Neural crest cell (in vitro differentiated cells): ENCODE results near the gene LSP1. TPM values are rescaled to one million over a fixed set of nuclear protein-coding genes. Genes with fewer than 3 reads are reported as not detected.
"Not testable (repeated sequence)": the region's sequence is repeated elsewhere in the genome, so short reads cannot be mapped to it uniquely, and the experiment has no call there.

Source experiments
- DNase-seq: peaks from one replicate; pipeline ENCODE4 v3.0.0; 2021; ENCODE audit warnings: low read depth, mixed read lengths, low spot score
- H3K27ac Mint-ChIP-seq: one replicate; pipeline ENCODE4 v1.8.0; 2021; ENCODE audit warnings: mild to moderate bottlenecking, mixed read lengths; ENCODE audit not compliant: unreplicated experiment
- H3K27me3 Mint-ChIP-seq: 2 replicates; pipeline ENCODE4 v1.8.0; 2021; ENCODE audit warnings: low read depth, mild to moderate bottlenecking, mixed read lengths
- H3K36me3 Mint-ChIP-seq: 2 replicates; pipeline ENCODE4 v1.8.0; 2021; ENCODE audit warnings: low read depth, mild to moderate bottlenecking, mixed read lengths
- H3K4me1 Mint-ChIP-seq: 2 replicates; pipeline ENCODE4 v1.8.0; 2021; ENCODE audit warnings: mixed read lengths
- H3K4me3 Mint-ChIP-seq: one replicate; pipeline ENCODE4 v1.8.0; 2021; ENCODE audit warnings: mild to moderate bottlenecking, mixed read lengths
- H3K9me3 Mint-ChIP-seq: 2 replicates; pipeline ENCODE4 v1.8.0; 2021; ENCODE audit warnings: mixed read lengths
- CTCF ChIP-seq: fragments of 200-600 bp; sonication (generic); conservative IDR thresholded peaks from 2 replicates; pipeline ENCODE4 v1.5.0; 2021; ENCODE audit warnings: antibody characterized with exemption, mild to moderate bottlenecking
- total RNA-seq: library from RNA; stranded (reverse); gene quantifications from 2 replicates; pipeline ENCODE4 v1.2.1, GENCODE V29; 2021

LSP1 gene
- total RNA-seq, 1 donor from 2014 or later = not detected

GRCh38 chr11:1882265-1883238 is 29.7 kb downstream of the LSP1 start:
- Mint-ChIP-seq H3K4me1 (no peaks in the 10 kb centered on the region), H3K27ac (no peak overlapping the region), H3K36me3 (no peaks in the 10 kb centered on the region), H3K27me3 (no peaks in the 10 kb centered on the region), H3K9me3 (no peaks in the 10 kb centered on the region), H3K4me3 (no peak overlapping the region)
- peak; percentile 86 for DNase-seq
- TF ChIP-seq CTCF = peak; percentile 95

GRCh38 chr11:1883346-1884302 is 30.7 kb downstream of the LSP1 start:
- no peaks in the 10 kb centered on the region for H3K9me3 Mint-ChIP-seq
- no peaks in the 10 kb centered on the region for H3K36me3 Mint-ChIP-seq
- H3K4me1 Mint-ChIP-seq = no peaks in the 10 kb centered on the region
- H3K27ac Mint-ChIP-seq = no peak overlapping the region
- no peak overlapping the region for H3K4me3 Mint-ChIP-seq
- no peaks in the 10 kb centered on the region for H3K27me3 Mint-ChIP-seq
- no peak for DNase-seq
- TF ChIP-seq CTCF = no peak

GRCh38 chr11:1884303-1884700 is 31.4 kb downstream of the LSP1 start:
- Mint-ChIP-seq H3K27me3 (no peaks in the 10 kb centered on the region), H3K36me3 (no peaks in the 10 kb centered on the region), H3K4me3 (no peak overlapping the region), H3K9me3 (no peaks in the 10 kb centered on the region), H3K4me1 (no peaks in the 10 kb centered on the region), H3K27ac (no peak overlapping the region)
- TF ChIP-seq CTCF = no peak
- DNase-seq = no peak

GRCh38 chr11:1886551-1886950 is 33.7 kb downstream of the LSP1 start:
- H3K36me3 Mint-ChIP-seq, H3K9me3 Mint-ChIP-seq, H3K27me3 Mint-ChIP-seq, DNase-seq, H3K4me3 Mint-ChIP-seq, H3K27ac Mint-ChIP-seq, H3K4me1 Mint-ChIP-seq: not testable (repeated sequence)

- Mint-ChIP-seq H3K9me3 (no peaks in the 10 kb centered on the region), H3K36me3 (no peaks in the 10 kb centered on the region), H3K27ac (no peak overlapping the region), H3K27me3 (no peaks in the 10 kb centered on the region), H3K4me1 (no peaks in the 10 kb centered on the region), H3K4me3 (no peak overlapping the region)
- no peak for TF ChIP-seq CTCF
- DNase-seq = no peak
These were observed 34.8 kb downstream of the LSP1 start for GRCh38 chr11:1887451-1888346.
